MCF 10A (cell line): ENCODE data around the gene GRIN1. TPM values are rescaled to one million over a fixed set of nuclear protein-coding genes. Genes with fewer than 3 reads are reported as not detected.

Experiments
- BruUV-seq: library from RNA; stranded (reverse); fragments of 400-500 nt; replicated peaks from 2 replicates; lab custom pipeline; 2021; lab: Mats Ljungman, UMichigan
- CTCF ChIA-PET: fragments of 300-600 bp; sonication (Branson Sonifier 250); formaldehyde crosslinking; extraction: SDS; loops from one replicate; lab custom pipeline; 2021; ENCODE audit warnings: antibody characterized with exemption, inconsistent platforms; lab: Yijun Ruan, JAX
- POLR2A ChIA-PET: fragments of 300-600, 350-650 bp; sonication (Branson Sonifier 250); formaldehyde crosslinking; extraction: SDS; loops from one replicate; lab custom pipeline; 2020; ENCODE audit warnings: antibody characterized with exemption, inconsistent platforms; lab: Yijun Ruan, JAX
- DNase-seq: peaks from one replicate; pipeline ENCODE4 v3.0.0-alpha.2; 2018; ENCODE audit not compliant: unreplicated experiment
- H3K27ac Mint-ChIP-seq: one replicate; pipeline ENCODE4 v1.8.0; 2022; ENCODE audit warnings: mild to moderate bottlenecking, low read depth, mixed read lengths; ENCODE audit not compliant: unreplicated experiment
- H3K27me3 Mint-ChIP-seq: one replicate; pipeline ENCODE4 v1.8.0; 2022; ENCODE audit warnings: mixed read lengths; ENCODE audit not compliant: insufficient read depth, unreplicated experiment
- H3K36me3 Mint-ChIP-seq: one replicate; pipeline ENCODE4 v1.8.0; 2022; ENCODE audit warnings: mild to moderate bottlenecking, moderate library complexity, mixed read lengths; ENCODE audit not compliant: insufficient read depth, unreplicated experiment
- H3K4me1 Mint-ChIP-seq: one replicate; pipeline ENCODE4 v1.8.0; 2022; ENCODE audit warnings: mixed read lengths; ENCODE audit not compliant: insufficient read depth, unreplicated experiment
- H3K4me3 Mint-ChIP-seq: one replicate; pipeline ENCODE4 v1.8.0; 2022; ENCODE audit warnings: mild to moderate bottlenecking, moderate library complexity, mixed read lengths; ENCODE audit not compliant: unreplicated experiment
- H3K9me3 Mint-ChIP-seq: one replicate; pipeline ENCODE4 v1.8.0; 2022; ENCODE audit warnings: mixed read lengths; ENCODE audit not compliant: unreplicated experiment
- intact Hi-C: fragments of 100-400 bp; cut with micrococcal nuclease; formaldehyde crosslinking; loops from 2 replicates; pipeline ENCODE4 v1.14.1; 2022
- total RNA-seq: library from RNA; stranded (reverse); gene quantifications from 2 replicates; pipeline ENCODE4 v1.2.3, GENCODE V29; 2022
- TF ChIP-seq, protein P1 (sequence below): fragments of 200-600 bp; IDR thresholded peaks from one replicate; pipeline ENCODE4 v1.8.0; 2022; ENCODE audit warnings: antibody characterized with exemption, mild to moderate bottlenecking; ENCODE audit not compliant: unreplicated experiment

Gene GRIN1
- total RNA-seq, 1 experiment from 2014 or later = 1.4 TPM

DNA sequence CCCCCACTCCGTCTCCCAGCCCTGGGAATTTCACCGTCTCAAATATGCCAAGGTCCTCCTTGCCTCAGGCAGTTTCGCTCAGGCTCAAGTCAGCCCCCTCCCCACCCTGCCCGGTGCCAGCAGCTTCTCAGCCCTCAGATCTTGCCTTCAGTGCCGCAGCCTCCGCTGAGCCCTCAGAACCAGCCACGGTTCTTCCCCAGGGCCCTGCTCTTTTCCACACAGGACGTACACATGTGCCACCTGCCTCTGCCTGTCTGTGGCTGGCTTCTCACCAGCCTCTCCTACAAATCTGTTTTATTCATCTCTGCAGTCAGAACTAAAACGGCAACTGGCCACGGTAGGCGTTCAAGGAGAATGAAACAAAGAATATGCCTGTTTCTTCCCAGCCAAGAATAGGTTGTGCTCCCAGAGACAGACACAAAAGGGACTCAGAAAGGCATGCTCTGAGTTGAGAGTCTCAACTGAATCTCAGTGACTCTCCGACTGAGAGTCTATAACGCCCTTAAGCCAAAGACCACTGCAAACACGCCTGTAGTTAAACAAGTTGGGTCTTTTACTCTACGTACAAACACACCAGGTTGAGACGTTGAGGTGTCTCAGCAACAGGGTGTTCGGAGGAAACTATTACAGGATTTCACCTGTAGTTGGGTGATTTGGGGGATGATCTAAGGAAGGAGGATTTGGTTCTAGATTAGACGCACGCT lies 10.6 kb upstream of the GRIN1 start:
- Mint-ChIP-seq H3K4me3 (peak overlapping the region; percentile 77), H3K27me3 (no peaks in the 10 kb centered on the region), H3K36me3 (peaks cover 9% of the 10 kb centered on the region), H3K27ac (peak overlapping the region; percentile 77), H3K9me3 (no peaks in the 10 kb centered on the region), H3K4me1 (peaks cover 18% of the 10 kb centered on the region)
- ChIA-PET POLR2A (interaction anchor here (0.6 to 3.6 kb wide), 19 partner anchors 13 to 479 kb away, joined by 3 to 30 read pairs (median 6); partner anchors contain the start of genes ANAPC2, EXD3, MAN1B1 and NDOR1), CTCF (interaction anchor here (1.2 to 2.2 kb wide), 5 partner anchors 73 to 128 kb away, joined by 3 to 9 read pairs (median 5); partner anchors contain the start of genes CYSRT1, RNF224 and TPRN)
- peak; percentile 18 for DNase-seq
- BruUV-seq = no TSS peak
- TF ChIP-seq, protein P1, sequence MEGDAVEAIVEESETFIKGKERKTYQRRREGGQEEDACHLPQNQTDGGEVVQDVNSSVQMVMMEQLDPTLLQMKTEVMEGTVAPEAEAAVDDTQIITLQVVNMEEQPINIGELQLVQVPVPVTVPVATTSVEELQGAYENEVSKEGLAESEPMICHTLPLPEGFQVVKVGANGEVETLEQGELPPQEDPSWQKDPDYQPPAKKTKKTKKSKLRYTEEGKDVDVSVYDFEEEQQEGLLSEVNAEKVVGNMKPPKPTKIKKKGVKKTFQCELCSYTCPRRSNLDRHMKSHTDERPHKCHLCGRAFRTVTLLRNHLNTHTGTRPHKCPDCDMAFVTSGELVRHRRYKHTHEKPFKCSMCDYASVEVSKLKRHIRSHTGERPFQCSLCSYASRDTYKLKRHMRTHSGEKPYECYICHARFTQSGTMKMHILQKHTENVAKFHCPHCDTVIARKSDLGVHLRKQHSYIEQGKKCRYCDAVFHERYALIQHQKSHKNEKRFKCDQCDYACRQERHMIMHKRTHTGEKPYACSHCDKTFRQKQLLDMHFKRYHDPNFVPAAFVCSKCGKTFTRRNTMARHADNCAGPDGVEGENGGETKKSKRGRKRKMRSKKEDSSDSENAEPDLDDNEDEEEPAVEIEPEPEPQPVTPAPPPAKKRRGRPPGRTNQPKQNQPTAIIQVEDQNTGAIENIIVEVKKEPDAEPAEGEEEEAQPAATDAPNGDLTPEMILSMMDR = no peak
- intact Hi-C loops = no loop called here

DNA sequence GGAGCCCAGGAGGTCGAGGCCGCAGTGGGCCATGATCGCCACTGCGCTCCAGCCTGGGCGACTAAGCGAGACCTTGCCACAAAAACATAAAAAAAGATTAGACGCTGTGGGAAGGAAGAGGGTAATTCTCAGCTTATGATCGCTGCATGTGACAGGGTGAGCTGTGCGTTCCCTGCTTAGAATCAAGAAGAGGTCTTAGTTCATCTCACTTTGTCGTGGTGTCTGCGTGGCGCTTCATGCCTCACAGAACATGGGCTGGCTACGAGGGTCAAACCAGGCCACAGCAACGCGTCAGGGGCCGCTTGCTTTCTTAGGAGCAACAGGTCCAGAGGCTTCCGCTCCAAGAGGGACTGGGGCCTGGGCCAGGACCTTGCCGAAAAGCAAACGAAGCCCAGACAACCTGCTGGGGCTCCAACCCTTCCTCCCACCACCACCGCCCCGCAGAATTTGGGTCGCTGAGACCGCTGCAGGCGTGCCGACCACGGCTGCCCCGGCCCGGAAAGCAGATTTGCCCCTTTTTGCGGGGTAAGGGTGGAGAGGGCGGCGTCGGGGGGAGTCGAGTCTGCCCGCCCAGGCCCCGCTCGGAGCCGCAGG lies 10.0 kb upstream of the GRIN1 start:
- Mint-ChIP-seq H3K4me1 (peaks cover 18% of the 10 kb centered on the region), H3K9me3 (no peaks in the 10 kb centered on the region), H3K27me3 (no peaks in the 10 kb centered on the region), H3K27ac (peak overlapping the region; percentile 77), H3K4me3 (peak overlapping the region; percentile 77), H3K36me3 (peaks cover 9% of the 10 kb centered on the region)
- TF ChIP-seq, protein P1 = no peak
- intact Hi-C loops = no loop called here
- ChIA-PET CTCF (interaction anchor here (1.0 to 1.6 kb wide), 4 partner anchors 60 to 108 kb away, joined by 4 to 12 read pairs (median 6); partner anchors contain the start of genes ANAPC2, CYSRT1, RNF224 and SSNA1), POLR2A (interaction anchor here (0.6 to 3.6 kb wide), 29 partner anchors 11 to 406 kb away, joined by 3 to 41 read pairs (median 5); partner anchors contain the start of genes ANAPC2, CLIC3, EXD3 and GRIN1)
- TSS peak; percentile 49 for BruUV-seq
- DNase-seq = peak; percentile 29

DNA sequence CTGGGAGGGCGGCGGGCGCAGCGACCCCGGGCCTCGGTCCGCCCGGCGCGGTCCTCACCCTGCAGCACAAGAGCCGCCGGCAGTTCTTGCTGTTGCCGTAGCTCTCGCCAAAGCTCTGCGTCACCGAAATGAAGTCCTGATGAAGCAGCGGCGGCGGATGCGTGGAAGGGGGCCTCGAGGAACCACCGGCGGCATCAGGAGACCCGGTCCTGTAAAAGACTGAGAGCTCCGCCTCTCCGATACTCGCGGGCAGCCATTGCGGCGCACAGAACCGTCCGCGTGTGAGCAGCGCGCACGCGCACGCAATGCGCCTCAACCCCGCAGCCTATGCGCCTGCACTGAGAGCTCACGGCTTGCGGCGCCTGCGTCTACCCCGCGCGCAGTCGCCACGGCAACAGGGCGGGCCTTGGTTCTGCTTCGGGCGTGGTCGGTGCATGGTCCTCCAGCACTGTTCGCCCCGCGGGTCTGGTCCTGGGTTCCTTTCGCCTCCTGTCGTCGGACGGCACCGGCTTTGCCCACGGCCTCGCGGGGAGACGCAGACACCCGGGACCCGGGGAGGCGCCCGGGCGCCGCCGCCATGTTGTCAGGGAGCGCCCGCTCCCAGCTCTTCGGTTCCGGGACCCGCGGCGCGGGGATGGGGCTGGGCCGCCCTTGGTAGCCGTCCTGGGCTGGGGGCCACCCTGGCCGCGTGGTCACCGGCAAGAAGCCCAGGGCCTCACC lies 9.3 kb upstream of the GRIN1 start:
- Mint-ChIP-seq H3K27ac (no peak overlapping the region), H3K9me3 (no peaks in the 10 kb centered on the region), H3K36me3 (peaks cover 9% of the 10 kb centered on the region), H3K4me3 (peak overlapping the region; percentile 77), H3K4me1 (peaks cover 18% of the 10 kb centered on the region), H3K27me3 (no peaks in the 10 kb centered on the region)
- POLR2A ChIA-PET = interaction anchor here (0.6 to 3.6 kb wide), 31 partner anchors 10 to 911 kb away, joined by 3 to 41 read pairs (median 4); partner anchors contain the start of genes ANAPC2, CLIC3, CYSRT1 and EXD3
- TF ChIP-seq, protein P1 = no peak
- intact Hi-C loops = no loop called here
- CTCF ChIA-PET = interaction anchor here (0.6 to 1.6 kb wide), 7 partner anchors 10 to 137 kb away, joined by 3 to 12 read pairs (median 4); partner anchors contain the start of genes ANAPC2, CYSRT1, RNF224 and SSNA1
- DNase-seq = peak; percentile 91
- no TSS peak for BruUV-seq
